ENCODE data around the gene TSC22D2.
"Not testable (repeated sequence)": the region's sequence is repeated elsewhere in the genome, so short reads cannot be mapped to it uniquely, and the experiment has no call there.

TSC22D2 gene

GRCh38 chr3:150490277-150490986 is 82.3 kb downstream of the TSC22D2 start:
- no peak for DNase-seq (ENCODE audit: low spot score)

- no peak for DNase-seq (ENCODE audit: low spot score)
These were observed 86.4 kb downstream of the TSC22D2 start for GRCh38 chr3:150494411-150494977.

DNA sequence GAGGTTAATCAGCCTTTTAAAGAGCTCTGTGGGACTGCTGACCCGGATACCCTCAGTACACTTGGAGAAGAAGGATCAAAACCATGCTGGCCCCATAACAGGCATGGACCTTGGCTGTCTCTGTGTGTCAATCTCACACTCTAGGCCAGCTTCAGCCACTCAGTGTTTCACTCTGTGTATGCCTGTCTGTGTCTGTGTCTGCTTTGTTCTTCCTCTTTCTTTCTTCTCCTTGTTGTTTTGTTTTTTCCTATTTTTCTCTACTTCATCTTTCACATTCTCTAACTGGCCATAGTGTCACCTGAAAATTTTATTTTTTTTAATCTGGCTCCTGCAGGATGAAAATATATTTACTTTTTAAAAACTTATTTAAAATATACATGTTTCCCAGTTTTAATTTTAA is 87.1 kb downstream of the TSC22D2 start:
- no peak for DNase-seq (ENCODE audit: low spot score)

- peak; percentile 50 for DNase-seq (ENCODE audit: low spot score)
These were observed 87.6 kb downstream of the TSC22D2 start for GRCh38 chr3:150495563-150496168.

GRCh38 chr3:150497956-150498355 is 89.9 kb downstream of the TSC22D2 start:
- DNase-seq (ENCODE audit: low spot score): no peak

GRCh38 chr3:150500960-150501359 is 92.9 kb downstream of the TSC22D2 start:
- not testable (repeated sequence) for DNase-seq (ENCODE audit: low spot score)

DNA sequence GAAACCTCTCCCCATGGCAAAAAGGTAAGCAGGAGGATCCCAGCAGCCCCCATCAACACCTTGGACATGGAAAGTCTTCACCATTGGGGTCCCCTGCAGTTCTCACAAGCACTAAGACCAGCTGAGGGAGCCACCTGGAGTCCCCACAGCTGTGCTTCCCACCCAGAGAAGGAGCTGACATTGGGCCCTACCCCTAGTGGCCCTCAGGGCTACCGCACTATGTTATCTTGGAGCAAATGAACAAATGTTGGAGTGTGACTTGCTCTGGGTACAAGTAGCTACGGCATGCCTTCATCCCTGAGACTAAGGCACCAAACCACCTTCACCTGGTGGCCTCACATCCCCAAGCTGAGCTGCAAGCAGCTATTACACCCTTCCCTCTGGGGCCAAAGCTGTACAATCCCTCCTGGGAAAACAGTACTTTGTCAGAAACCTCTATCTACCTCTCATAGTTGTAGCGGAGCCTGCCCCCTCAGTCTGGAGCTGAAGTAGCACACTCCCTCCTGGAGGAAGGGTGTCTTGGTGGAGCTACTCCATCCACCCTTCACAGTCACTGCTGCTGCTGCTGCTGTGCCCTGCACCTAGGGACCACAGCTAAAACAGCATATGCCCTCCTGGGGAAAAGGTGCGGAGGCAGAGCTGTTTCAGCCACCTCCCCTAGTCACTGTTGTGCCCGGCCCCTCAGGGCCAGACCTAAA is 95.5 kb downstream of the TSC22D2 start:
- DNase-seq (ENCODE audit: low spot score): no peak

DNA sequence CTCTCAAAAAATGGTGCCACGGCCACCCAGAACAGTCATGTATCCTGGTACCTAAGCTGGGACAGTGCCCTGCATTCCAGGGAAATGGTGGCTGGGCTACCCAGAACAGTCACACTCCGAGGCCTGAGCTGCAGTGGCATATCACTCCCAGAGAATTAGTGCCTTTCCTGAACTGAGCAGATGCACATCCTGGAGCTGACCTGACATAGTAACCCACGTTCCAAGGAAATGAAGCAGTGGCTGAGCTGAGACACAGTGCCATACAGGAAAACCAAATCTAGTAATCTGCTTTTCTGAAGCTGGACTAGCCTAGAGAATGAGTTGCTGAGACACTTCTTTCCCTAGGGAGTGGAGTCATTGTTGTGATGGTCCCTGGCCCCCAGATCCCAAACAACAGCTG is 96.4 kb downstream of the TSC22D2 start:
- no peak for DNase-seq (ENCODE audit: low spot score)

- no peak for DNase-seq (ENCODE audit: low spot score)
These were observed 100.3 kb downstream of the TSC22D2 start for GRCh38 chr3:150508401-150508800.

DNA sequence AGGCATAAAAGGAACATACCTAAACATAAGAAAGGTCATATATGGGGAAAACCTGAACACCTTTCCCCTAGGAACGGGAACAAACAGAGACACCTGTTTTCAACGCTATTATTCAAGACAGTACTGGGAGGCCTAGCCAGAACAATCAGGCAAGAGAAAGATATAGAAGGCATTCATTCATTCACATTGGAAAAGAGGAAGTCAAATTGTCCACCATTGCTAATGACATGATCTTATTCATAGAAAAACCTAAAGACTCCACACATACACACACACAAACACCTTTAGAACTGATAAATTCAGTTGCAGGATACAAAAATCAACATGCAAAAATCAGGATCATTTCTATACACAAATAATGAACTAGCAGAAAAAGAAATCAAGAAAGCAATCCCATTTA is 101.7 kb downstream of the TSC22D2 start:
- no peak for DNase-seq (ENCODE audit: low spot score)

- no peak for DNase-seq (ENCODE audit: low spot score)
These were observed 103.2 kb downstream of the TSC22D2 start for GRCh38 chr3:150511122-150511821.

- DNase-seq (ENCODE audit: low spot score): no peak
These were observed 107.1 kb downstream of the TSC22D2 start for GRCh38 chr3:150515210-150515609.
